HG03521 (cell line): ENCODE results near the gene GNG8.
"Not testable (repeated sequence)": the region's sequence is repeated elsewhere in the genome, so short reads cannot be mapped to it uniquely, and the experiment has no call there.

Experiments
- ATAC-seq: cut with Tn5 transposase; IDR thresholded peaks from one replicate; pipeline ENCODE4 v1.9.1; 2021; ENCODE audit warnings: mild to moderate bottlenecking, moderate library complexity; ENCODE audit not compliant: unreplicated experiment

The GNG8 gene

DNA sequence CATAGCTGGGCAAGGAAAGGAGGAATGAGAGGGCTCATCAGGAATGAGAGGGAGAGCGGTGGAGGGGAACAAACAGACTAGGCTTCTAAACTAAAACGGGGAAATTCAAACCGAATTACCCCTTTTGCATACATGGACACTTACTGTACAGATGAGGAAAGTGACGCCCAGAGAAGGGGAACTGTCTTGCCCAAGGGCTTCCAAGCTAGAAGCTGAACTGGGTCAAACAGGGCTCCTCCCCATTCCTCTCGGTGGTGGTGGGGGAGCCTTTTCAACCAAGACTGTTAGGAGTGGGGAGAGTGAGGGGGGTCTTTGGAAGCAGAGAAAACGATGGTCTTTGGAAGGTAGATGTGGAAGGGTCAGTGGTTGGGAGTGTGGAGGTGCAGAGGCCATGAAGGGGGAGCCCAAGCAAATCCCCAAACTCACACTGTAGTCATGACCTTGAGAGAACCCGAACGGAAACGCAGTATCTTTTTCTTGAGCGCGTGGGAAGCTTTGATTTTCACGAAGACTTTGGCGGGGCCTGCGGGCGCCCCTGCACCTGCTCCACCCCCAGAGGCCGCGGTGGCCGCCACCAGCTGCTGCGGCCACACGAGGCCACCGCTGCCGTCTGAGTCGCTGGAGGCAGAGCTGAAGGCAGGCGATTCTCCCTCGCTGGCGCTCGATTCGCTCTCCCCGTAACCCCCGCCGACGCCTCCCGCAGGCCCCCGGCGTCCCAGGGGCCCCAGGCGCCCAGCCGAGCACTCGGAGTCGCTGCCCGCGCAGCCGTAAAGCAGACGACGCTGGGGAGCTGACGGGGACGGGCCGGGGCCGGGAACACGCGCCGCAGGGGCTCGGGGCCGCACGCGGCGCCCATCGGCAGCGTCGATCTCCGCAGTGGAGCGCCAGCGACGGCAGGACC is 12.3 kb upstream of the GNG8 start:
- no peak for ATAC-seq

DNA sequence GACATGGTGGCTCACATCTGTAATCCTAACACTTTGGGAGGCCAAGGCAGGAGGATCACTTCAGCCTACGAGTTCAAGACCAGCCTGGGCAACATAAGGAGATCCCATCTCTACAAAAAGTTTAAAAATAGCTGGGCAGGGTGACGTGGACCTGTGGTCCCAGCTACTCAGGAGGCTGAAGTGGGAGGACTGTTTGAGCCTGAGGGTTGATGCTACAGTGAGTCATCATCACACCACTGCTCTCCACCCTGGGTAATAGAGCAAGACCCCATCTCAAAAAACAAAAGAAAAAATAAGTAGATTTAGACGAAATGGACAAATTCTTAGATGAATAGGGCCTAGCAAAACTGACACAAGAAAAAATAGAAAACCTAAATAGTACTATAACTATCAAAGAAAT is 10.4 kb upstream of the GNG8 start:
- ATAC-seq = no peak

GRCh38 chr19:46644720-46645119 is 8.7 kb upstream of the GNG8 start:
- no peak for ATAC-seq

DNA sequence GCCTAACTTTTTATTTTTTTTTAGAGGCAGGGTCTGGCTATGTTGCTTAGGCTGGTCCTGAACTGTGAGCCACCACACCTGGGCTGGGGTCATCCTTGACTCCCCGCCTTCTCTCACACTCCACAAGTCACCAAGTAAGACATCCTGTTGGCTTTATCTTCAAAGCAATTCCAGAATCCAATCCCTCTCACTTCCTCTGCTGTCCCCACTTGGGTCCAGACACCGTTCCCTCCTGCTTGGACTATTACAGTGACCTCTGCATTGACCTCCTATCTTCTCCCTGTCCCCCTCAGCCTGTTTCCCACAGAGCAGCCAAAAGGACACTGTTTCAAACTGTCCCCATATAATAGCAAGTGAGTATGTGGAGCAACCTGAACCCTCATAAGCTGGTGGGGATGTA is 4.7 kb upstream of the GNG8 start:
- no peak for ATAC-seq

DNA sequence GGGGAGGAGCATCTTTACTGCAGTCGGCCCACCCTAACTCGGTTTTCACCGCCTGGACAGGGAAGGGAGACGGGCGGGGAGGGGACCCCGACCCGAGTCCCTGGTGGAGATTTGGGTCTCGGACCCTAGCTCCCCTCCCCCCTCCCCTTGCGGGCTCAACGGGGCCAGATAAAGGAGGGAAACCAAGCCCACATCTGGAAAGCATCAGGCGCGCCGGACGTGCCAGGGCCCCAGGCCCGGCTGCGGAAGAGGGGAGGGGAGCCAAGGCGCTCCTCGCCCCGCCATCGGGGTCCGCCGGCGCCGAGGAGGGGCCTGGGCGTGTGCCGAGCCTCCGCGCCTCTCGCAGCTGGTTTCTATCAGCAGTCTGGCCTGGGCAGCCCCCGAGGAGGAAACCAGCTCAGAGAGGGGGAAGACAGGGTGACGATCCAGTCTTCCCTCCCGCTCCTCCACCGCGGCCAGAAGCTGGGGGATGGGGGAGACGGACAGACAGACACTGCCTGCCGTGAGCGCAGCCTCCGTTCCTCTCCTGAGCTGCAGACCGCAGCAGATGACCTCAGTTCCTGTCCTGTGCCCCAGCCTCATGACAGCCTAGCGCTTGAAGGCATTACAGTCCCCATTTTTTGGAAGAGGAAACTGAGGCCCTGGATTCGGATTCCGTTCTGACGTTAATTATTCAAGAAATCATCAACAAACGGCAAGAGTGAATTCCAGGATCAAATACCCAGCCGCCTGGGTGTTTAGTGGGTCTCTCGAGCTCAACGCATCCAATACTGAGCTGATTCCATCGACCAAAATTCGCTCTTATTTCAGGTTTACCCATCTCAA is 3.6 kb upstream of the GNG8 start:
- ATAC-seq = no peak

- no peak for ATAC-seq
These were observed 1.2 kb upstream of the GNG8 start for GRCh38 chr19:46637224-46637623.

DNA sequence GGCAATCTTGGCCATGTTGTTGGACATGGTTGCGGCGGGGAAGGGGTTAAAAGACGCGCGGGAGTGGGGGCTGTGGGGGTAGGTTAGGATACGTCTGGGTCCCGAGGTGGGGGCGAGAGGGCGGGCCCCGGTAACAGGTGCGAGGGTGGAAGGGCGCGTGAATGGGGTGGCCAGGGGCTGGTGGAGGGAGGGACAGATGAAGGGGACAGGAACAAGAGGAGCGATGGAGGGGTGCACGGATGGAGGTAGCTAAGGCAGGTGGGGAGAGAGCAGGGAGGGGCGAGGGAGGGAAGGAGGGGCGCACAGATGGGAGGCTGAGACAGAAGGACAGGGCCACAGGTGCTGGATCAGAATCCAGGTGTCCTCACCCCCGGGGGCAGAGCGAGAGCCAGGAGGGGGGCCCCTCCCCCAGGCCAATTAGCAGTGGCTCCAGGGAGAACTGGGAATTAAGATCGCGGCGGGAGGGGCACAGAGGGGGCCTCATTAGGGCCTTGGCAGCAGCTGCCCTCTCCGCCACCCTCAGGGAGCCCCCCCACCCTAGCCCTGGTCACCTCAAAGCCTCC is 1.3 kb downstream of the GNG8 start:
- ATAC-seq = no peak

DNA sequence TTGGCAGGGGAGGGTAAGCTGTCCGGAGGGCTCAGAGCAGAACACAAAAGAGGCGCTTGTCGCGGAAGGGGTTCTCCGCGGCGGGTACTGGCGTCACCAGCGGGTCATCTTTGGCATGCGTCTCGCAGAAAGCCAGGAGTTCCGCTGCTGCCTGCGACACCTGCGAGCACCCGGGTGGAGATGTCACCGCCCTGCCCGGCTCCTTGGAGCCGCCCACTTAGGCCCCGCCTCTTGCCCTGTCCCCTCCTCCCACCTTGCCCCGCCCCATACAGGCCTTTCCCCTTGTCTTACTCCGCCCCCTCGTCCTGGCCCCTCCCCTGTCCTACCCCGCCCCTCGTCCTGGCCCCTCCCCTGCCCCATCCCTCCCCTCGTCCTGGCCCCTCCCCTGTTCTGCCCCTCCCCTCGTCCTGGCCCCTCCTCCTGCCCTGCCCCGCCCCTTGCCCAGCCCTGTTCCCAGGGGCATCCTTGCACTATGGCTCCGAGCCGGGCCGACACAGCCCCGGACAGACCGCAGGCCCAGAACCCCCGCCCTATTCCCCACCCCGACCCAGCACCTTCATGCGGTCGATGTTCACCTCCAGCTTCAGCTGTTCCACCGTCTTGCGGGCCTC is 1.9 kb downstream of the GNG8 start:
- ATAC-seq = peak; percentile 43

- no peak for ATAC-seq
These were observed 2.9 kb downstream of the GNG8 start for GRCh38 chr19:46633130-46633529.

GRCh38 chr19:46631481-46631880 is 4.5 kb downstream of the GNG8 start:
- no peak for ATAC-seq

DNA sequence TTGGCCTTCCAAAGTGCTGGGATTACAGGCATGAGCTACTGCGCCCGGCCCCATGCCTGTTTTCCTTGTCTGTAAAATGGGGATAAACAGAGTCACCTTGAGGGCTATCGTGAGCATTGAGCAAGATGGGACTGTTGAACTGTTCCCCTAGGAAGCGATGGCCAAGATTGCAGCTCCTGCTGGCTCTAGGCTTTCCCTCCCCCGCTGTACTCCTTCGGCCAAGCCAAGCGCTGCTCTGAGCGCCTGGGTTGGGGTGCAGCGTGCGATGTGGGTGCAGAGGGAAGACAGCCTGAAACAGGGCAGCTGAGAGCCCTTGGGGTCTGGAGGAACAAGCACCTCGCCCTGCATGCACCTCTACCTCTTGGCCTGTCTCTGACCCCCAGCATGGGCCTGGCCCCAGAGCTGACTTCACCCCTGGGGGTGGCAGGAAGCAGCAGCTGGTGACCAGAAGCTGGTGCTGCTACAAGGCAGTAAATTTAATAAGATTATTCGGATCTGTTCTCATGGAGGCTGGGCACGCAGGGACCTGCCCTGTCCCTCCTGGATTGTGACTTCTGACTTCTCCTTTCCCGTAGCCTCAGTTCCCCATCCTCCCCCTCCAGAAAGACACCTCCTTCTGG is 5.3 kb downstream of the GNG8 start:
- ATAC-seq = no peak

DNA sequence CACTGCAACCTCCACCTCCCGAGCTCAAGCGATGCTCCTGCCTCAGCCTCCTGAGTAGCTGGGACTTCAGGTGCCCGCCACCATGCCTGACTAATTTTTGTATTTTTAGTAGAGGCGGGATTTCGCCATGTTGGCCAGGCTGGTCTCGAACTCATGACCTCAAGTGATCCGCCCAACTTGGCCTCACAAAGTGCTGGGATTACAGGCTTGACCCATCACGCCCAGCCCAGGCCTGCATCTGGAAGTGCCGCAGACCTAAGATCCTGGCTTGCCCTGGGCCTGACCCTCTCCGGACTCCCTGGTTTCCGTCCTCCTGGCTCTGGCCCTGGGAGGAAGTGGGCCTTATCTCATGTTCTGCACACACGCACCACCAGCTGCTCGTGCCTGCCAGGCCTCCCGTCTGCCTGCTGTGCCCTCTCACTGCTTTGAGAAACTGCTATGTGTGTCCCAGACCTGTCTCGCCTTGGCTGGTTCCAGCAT is 6.4 kb downstream of the GNG8 start:
- no peak for ATAC-seq

- ATAC-seq = not testable (repeated sequence)
These were observed 7.0 kb downstream of the GNG8 start for GRCh38 chr19:46628970-46629369.

GRCh38 chr19:46626446-46626845 is 9.6 kb downstream of the GNG8 start:
- no peak for ATAC-seq

DNA sequence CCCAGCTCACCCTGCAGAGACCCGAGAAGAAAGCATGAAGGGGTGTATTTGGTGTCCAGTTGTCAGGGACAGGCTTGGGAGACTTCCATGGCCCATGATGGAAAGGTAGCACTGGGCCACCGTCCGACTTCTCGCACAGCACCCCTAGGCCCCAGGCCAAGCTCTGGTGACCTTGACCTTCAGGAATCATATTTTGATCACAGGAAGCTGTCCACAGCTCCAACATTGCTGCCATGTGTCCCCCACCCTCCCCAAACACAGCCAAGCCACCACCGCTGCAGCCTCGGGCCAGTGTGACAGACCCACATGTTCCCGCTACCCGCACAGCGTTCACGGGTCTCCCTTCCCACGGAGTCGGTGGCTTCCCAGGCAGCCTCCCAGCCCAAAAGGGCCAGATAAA is 10.3 kb downstream of the GNG8 start:
- no peak for ATAC-seq

DNA sequence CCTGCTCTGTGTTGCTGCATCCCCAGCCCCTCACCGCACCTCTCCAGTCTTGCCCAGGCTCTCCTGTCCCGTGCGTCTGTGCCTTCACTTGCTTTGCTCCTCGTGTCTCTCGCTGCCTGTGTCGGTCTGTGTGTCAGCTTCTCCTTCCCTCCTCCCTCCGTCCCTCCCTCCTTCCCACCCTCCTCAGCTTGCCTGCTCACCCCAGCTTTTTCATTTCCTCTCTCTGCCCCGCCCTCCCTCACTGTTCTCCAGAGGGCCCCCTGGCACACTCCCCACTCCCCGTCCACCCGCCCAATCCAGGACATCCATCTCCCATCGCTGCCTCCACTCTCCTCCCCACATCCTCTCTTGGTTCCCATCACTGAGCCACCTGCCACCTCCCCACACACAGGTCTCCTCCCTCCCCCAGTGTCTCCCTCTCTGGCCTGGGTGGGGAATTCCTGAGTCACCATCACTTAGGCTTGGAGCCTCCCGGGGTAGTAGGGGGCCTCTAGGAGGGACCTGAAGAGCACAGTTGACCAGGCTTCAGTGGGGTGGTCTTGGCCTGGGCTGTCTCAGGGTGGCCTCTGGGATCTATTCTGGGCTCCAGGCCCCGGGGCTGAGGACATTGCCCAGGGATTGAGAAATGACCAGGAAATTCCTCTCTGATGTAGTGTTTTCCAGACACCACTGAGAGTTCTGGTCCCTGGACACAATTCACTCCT is 10.9 kb downstream of the GNG8 start, which contains the start of gene PTGIR:
Gene PTGIR, minus strand, starts transcription at position 132 of the 704 bp plus-strand sequence. CDS start 864 bp downstream, outside the sequence.
- ATAC-seq = no peak

DNA sequence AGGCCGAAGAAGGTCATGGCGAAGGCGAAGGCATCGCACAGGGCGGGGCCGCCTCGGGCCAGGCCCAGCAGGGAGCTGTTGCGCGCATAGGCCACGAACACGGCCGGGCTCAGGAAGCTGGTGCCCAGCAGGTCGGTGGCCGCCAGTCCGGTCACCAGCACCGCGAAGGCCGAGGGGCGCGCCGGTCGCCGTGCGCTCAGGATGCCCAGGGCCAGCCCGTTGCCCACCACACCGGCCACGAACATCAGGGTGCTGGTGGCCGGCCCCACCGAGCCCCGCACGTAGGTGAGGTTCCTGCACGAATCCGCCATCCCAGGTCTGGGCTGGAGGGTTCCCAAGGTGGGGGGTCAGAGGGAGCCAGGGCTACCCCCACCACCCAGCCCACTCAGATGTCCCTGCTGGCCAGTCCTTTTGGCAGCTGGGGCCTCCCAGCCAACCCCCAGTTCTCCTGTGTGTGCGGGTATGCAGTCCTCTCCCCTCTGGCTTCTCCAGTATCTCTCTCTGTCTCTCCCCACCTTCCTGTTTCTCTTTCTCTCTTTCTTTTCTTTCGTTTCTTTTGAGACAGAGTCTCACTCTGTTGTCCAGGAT is 12.0 kb downstream of the GNG8 start:
- ATAC-seq = no peak

- no peak for ATAC-seq
These were observed 13.9 kb downstream of the GNG8 start for GRCh38 chr19:46622118-46622446.

GRCh38 chr19:46621191-46622117 is 14.5 kb downstream of the GNG8 start:
- ATAC-seq = no peak
